HG03442 (cell line): ENCODE measurements around the gene AGBL1.
"Not testable (repeated sequence)": the region's sequence is repeated elsewhere in the genome, so short reads cannot be mapped to it uniquely, and the experiment has no call there.

Experiments used
- ATAC-seq: cut with Tn5 transposase; IDR thresholded peaks from one replicate; pipeline ENCODE4 v1.9.1; 2021; ENCODE audit warnings: mild to moderate bottlenecking, moderate library complexity; ENCODE audit not compliant: unreplicated experiment

AGBL1 gene

GRCh38 chr15:86493884-86494283 lies 414.2 kb downstream of the AGBL1 start:
- no peak for ATAC-seq

GRCh38 chr15:86494475-86494874 lies 414.8 kb downstream of the AGBL1 start:
- ATAC-seq: no peak

- ATAC-seq: no peak
Measured at GRCh38 chr15:86502301-86502700, 422.6 kb downstream of the AGBL1 start.

GRCh38 chr15:86505951-86506350 lies 426.3 kb downstream of the AGBL1 start:
- ATAC-seq: no peak

- no peak for ATAC-seq
Measured at GRCh38 chr15:86506401-86506800, 426.7 kb downstream of the AGBL1 start.

GRCh38 chr15:86515625-86516024 lies 436.0 kb downstream of the AGBL1 start:
- ATAC-seq: no peak

GRCh38 chr15:86522721-86523120 lies 443.1 kb downstream of the AGBL1 start:
- no peak for ATAC-seq

GRCh38 chr15:86526938-86527690 lies 447.4 kb downstream of the AGBL1 start:
- ATAC-seq: no peak

- not testable (repeated sequence) for ATAC-seq
Measured at GRCh38 chr15:86528094-86528493, 448.4 kb downstream of the AGBL1 start.

- ATAC-seq: no peak
Measured at GRCh38 chr15:86538141-86538540, 458.5 kb downstream of the AGBL1 start.

GRCh38 chr15:86540840-86541467 lies 461.3 kb downstream of the AGBL1 start:
- no peak for ATAC-seq

GRCh38 chr15:86541540-86541939 lies 461.9 kb downstream of the AGBL1 start:
- no peak for ATAC-seq

- no peak for ATAC-seq
Measured at GRCh38 chr15:86550075-86550474, 470.4 kb downstream of the AGBL1 start.

- ATAC-seq: no peak
Measured at GRCh38 chr15:86553108-86553507, 473.4 kb downstream of the AGBL1 start.

- ATAC-seq: no peak
Measured at GRCh38 chr15:86555098-86555497, 475.4 kb downstream of the AGBL1 start.

- ATAC-seq: no peak
Measured at GRCh38 chr15:86555939-86556338, 476.3 kb downstream of the AGBL1 start.

- ATAC-seq: no peak
Measured at GRCh38 chr15:86556396-86557017, 476.8 kb downstream of the AGBL1 start.

- no peak for ATAC-seq
Measured at GRCh38 chr15:86557018-86557550, 477.4 kb downstream of the AGBL1 start.

- ATAC-seq: no peak
Measured at GRCh38 chr15:86558252-86558651, 478.6 kb downstream of the AGBL1 start.

GRCh38 chr15:86558686-86559085 lies 479.0 kb downstream of the AGBL1 start:
- ATAC-seq: no peak

- ATAC-seq: no peak
Measured at GRCh38 chr15:86568378-86568777, 488.7 kb downstream of the AGBL1 start.

GRCh38 chr15:86570738-86571137 lies 491.1 kb downstream of the AGBL1 start:
- no peak for ATAC-seq
